Stomach (tissue), 4 donors: Measurements from ENCODE around the gene IL1RAPL2.

Experiments
- CTCF ChIP-seq, 7 experiments: fragments of 450-650 bp in 4 of 7; fragments of 200-600 bp in 3 of 7; sonication (generic) in 3 of 7; IDR thresholded peaks; one replicate each; pipeline ENCODE4 v1.5.1; 2016 to 2019; ENCODE audit warnings: antibody characterized with exemption in 7 of 7, control low read depth in 2 of 7, mild to moderate bottlenecking in 1 of 7
- POLR2A ChIP-seq, 4 donors: fragments of 450-650 bp; IDR thresholded peaks; one replicate each; pipeline ENCODE4 v1.6.1; 2016; ENCODE audit warnings: antibody characterized with exemption in 4 of 4, control low read depth in 2 of 4, mild to moderate bottlenecking in 1 of 4, moderate library complexity in 1 of 4
- POLR2AphosphoS5 ChIP-seq, 3 donors: sonication (generic); formaldehyde crosslinking; IDR thresholded peaks; one replicate each; pipeline ENCODE4 v1.6.1; 2016; ENCODE audit warnings: antibody characterized with exemption in 3 of 3

- TF ChIP-seq CTCF (IDR thresholded peaks at IDR 0.05) (no peak), POLR2A (IDR thresholded peaks at IDR 0.05) (no peak), POLR2AphosphoS5 (IDR thresholded peaks at IDR 0.05) (no peak)
Measured at GRCh38 chrX:104968241-104968640, 402.2 kb downstream of the IL1RAPL2 start.
